Measurements from ENCODE around the gene SMAD3.
A peak's percentile ranks its signal among the peaks of the same experiment; 100 is the strongest.

The SMAD3 gene

DNA sequence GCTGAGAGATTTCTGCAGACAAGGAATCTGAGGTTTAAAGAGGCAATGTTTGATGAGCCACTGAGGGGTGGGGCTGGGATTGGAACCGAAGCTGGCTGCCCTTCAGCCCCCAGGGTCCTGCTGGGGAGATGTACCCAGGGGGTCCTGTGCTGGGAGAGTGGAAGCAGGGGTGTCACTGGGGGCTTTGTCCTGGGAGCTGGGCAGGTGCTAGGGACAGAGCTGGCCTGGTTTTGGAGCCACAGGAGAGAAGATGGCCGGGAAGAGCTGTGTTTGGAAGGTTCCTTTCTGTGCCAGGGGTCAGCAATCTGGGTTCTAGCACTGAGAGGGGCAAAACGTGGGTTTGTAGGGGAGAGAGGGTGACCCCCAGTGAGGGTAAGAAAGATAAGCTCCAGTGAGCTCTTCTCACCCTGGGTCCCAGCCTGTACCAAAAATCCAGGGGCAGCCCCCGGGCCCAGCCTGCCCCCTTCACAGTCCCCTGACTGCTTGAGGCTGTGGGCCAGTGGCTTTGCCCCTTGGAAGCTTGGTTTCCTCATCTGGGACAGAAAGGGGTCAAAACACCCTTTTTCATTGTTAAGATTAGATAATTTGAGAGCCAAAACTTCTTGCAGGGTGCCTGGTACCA lies 69.6 kb downstream of the SMAD3 start:
- Histone ChIP-seq H3K4me3 (ENCODE audit: low read length) (no peak overlapping the region), H3K27me3 (ENCODE audit: insufficient read depth, low read length) (no peaks in the 10 kb centered on the region), H3K9me3 (ENCODE audit: insufficient read depth, low read depth, low read length) (no peaks in the 10 kb centered on the region), H3K36me3 (ENCODE audit: insufficient read depth, low read length) (no peaks in the 10 kb centered on the region), H3K4me1 (ENCODE audit: insufficient read depth, low read length) (peaks cover 47% of the 10 kb centered on the region), H3K9ac (ENCODE audit: low read depth, low read length) (no peak overlapping the region), H3K27ac (ENCODE audit: low read depth, low read length) (peak overlapping the region; percentile 42)
- 71% methylated on average over 4 of the region's 4 CpGs for WGBS

GRCh38 chr15:67135494-67135893 lies 70.1 kb downstream of the SMAD3 start:
- 94% methylated on average over 4 of the region's 4 CpGs for WGBS
- no peaks in the 10 kb centered on the region for H3K9me3 ChIP-seq (ENCODE audit: insufficient read depth, low read depth, low read length)
- H3K4me3 ChIP-seq (ENCODE audit: low read length) = no peak overlapping the region
- no peak overlapping the region for H3K9ac ChIP-seq (ENCODE audit: low read depth, low read length)
- H3K27ac ChIP-seq (ENCODE audit: low read depth, low read length) = no peak overlapping the region
- H3K27me3 ChIP-seq (ENCODE audit: insufficient read depth, low read length) = no peaks in the 10 kb centered on the region
- H3K36me3 ChIP-seq (ENCODE audit: insufficient read depth, low read length) = no peaks in the 10 kb centered on the region
- H3K4me1 ChIP-seq (ENCODE audit: insufficient read depth, low read length) = peaks cover 46% of the 10 kb centered on the region

DNA sequence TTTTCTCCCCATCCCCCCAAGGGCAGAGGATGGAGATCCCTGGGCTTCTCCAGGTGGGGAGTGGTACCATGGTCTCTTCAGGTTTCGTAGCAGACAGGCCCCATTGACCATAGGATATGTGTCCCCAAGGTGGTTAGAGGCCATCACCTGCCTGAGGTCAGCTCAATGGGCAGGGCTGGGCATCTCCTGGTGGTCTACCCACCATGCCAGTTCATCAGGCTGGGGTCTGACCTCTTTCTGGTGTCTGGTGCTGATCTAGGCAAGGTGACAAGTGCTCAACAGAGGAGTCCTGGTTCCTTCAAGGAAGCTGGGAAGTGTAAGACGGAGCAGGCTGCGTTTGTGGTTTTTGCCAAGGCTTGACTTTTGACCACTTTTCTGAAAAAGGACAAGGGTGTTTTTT lies 71.4 kb downstream of the SMAD3 start:
- no peaks in the 10 kb centered on the region for H3K27me3 ChIP-seq (ENCODE audit: insufficient read depth, low read length)
- H3K9ac ChIP-seq (ENCODE audit: low read depth, low read length) = no peak overlapping the region
- peaks cover 46% of the 10 kb centered on the region for H3K4me1 ChIP-seq (ENCODE audit: insufficient read depth, low read length)
- H3K9me3 ChIP-seq (ENCODE audit: insufficient read depth, low read depth, low read length) = no peaks in the 10 kb centered on the region
- H3K27ac ChIP-seq (ENCODE audit: low read depth, low read length) = no peak overlapping the region
- no peaks in the 10 kb centered on the region for H3K36me3 ChIP-seq (ENCODE audit: insufficient read depth, low read length)
- no peak overlapping the region for H3K4me3 ChIP-seq (ENCODE audit: low read length)
- 90% methylated on average over 3 of the region's 3 CpGs for WGBS

- Histone ChIP-seq H3K4me1 (ENCODE audit: insufficient read depth, low read length) (peaks cover 51% of the 10 kb centered on the region), H3K9ac (ENCODE audit: low read depth, low read length) (no peak overlapping the region), H3K36me3 (ENCODE audit: insufficient read depth, low read length) (no peaks in the 10 kb centered on the region), H3K9me3 (ENCODE audit: insufficient read depth, low read depth, low read length) (no peaks in the 10 kb centered on the region), H3K27ac (ENCODE audit: low read depth, low read length) (no peak overlapping the region), H3K4me3 (ENCODE audit: low read length) (no peak overlapping the region), H3K27me3 (ENCODE audit: insufficient read depth, low read length) (no peaks in the 10 kb centered on the region)
- 89% methylated on average over 1 of the region's 1 CpG for WGBS
Observed at GRCh38 chr15:67137319-67137718, 71.9 kb downstream of the SMAD3 start.

DNA sequence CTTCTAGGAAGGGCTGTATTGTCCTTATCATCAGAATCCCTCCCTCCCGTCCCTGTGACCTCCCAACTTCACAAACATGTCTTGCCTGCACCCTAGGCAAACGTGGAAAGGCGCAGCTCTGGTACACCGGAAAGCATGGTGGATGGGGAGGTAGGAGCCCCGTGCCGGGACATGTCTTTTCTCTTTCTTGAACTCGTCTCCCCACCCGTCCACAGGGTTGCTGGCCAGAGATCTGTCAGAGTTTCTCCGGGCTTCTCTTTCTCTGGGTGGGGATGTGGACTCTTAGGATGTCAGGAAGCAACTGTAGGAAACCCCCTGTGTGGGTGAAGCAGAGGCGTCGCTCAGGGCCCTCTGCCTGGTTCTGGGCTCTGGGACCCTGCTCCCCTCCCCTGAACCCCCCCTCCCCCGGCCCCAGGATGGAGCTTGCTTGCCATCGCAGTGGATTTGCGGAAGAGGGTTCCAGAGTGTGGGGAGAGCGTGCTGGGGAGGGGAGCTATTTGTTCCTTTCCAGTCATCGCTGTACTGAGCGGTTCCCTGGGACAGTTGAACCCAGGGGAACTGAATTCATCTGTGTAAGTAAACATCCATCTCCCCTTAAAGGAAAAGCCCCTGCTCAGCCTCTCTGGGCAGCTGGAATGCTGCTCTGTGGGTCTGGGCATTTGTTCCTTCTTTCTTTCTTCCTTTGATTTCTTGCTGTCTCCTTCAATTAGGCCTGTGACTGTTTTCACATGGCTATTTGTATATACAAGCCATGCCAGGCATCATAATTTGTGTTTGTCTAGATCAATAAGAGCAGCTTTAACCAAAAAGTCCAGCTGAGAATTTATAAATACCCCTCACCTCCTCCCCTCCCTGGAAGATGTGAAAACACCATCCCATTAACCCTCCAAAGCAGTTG lies 72.8 kb downstream of the SMAD3 start:
- no peaks in the 10 kb centered on the region for H3K9me3 ChIP-seq (ENCODE audit: insufficient read depth, low read depth, low read length)
- peaks cover 57% of the 10 kb centered on the region for H3K4me1 ChIP-seq (ENCODE audit: insufficient read depth, low read length)
- 70% methylated on average over 16 of the region's 17 CpGs for WGBS
- no peak overlapping the region for H3K9ac ChIP-seq (ENCODE audit: low read depth, low read length)
- H3K27me3 ChIP-seq (ENCODE audit: insufficient read depth, low read length) = no peaks in the 10 kb centered on the region
- H3K27ac ChIP-seq (ENCODE audit: low read depth, low read length) = no peak overlapping the region; the same call in 1 of the 2 replicates
- no peak overlapping the region for H3K4me3 ChIP-seq (ENCODE audit: low read length)
- H3K36me3 ChIP-seq (ENCODE audit: insufficient read depth, low read length) = no peaks in the 10 kb centered on the region

- no peaks in the 10 kb centered on the region for H3K27me3 ChIP-seq (ENCODE audit: insufficient read depth, low read length)
- no peaks in the 10 kb centered on the region for H3K36me3 ChIP-seq (ENCODE audit: insufficient read depth, low read length)
- peak overlapping the region; percentile 19 for H3K27ac ChIP-seq (ENCODE audit: low read depth, low read length)
- no peak overlapping the region for H3K4me3 ChIP-seq (ENCODE audit: low read length)
- H3K4me1 ChIP-seq (ENCODE audit: insufficient read depth, low read length) = peaks cover 55% of the 10 kb centered on the region
- no peaks in the 10 kb centered on the region for H3K9me3 ChIP-seq (ENCODE audit: insufficient read depth, low read depth, low read length)
- WGBS = 87% methylated on average over 11 of the region's 11 CpGs
- 0 out of 2 replicates have a peak overlapping the region, but pooled peaks have one; percentile 23 for H3K9ac ChIP-seq (ENCODE audit: low read depth, low read length)
Observed at GRCh38 chr15:67138891-67139855, 73.8 kb downstream of the SMAD3 start.

DNA sequence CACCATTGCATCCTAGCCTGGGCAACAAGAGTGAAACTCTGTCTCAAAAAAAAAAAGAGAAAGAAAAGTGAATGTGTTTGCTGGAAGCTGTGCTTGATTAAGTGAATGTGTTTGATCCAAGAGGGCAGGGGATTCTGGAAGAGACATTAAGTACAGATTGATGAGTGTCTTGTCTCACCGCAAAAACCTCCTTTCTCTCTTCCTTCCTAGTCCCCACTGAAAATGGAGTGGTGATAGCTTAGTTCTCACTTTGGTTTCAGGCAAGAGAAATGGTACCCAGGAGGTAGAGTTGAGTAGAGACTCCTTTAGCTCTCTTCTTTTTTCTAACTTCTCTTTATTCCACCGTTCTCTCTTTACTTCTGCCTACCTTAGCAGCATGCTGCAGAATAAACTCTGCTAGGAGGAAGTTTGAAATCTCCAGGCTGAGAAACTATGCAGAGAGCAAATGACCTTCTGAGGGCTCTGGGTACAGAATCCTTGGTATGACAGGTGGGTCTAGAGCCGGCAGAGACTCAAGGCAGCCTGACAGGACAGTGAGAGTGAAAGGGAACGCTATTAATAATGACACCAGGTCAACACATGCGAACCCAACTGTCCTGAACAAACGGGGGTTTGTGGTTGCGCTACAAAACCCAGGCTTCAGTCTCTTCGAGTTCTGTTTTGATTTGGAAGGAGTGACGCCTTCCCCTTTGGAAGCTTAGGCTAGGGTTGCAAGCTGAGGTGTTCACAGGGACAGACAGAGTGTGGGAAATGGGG lies 74.9 kb downstream of the SMAD3 start:
- Histone ChIP-seq H3K4me3 (ENCODE audit: low read length) (no peak overlapping the region), H3K4me1 (ENCODE audit: insufficient read depth, low read length) (peaks cover 59% of the 10 kb centered on the region), H3K9me3 (ENCODE audit: insufficient read depth, low read depth, low read length) (no peaks in the 10 kb centered on the region), H3K9ac (ENCODE audit: low read depth, low read length) (no peak overlapping the region), H3K36me3 (ENCODE audit: insufficient read depth, low read length) (no peaks in the 10 kb centered on the region), H3K27me3 (ENCODE audit: insufficient read depth, low read length) (no peaks in the 10 kb centered on the region), H3K27ac (ENCODE audit: low read depth, low read length) (no peak overlapping the region)
- WGBS = 92% methylated on average over 8 of the region's 9 CpGs

DNA sequence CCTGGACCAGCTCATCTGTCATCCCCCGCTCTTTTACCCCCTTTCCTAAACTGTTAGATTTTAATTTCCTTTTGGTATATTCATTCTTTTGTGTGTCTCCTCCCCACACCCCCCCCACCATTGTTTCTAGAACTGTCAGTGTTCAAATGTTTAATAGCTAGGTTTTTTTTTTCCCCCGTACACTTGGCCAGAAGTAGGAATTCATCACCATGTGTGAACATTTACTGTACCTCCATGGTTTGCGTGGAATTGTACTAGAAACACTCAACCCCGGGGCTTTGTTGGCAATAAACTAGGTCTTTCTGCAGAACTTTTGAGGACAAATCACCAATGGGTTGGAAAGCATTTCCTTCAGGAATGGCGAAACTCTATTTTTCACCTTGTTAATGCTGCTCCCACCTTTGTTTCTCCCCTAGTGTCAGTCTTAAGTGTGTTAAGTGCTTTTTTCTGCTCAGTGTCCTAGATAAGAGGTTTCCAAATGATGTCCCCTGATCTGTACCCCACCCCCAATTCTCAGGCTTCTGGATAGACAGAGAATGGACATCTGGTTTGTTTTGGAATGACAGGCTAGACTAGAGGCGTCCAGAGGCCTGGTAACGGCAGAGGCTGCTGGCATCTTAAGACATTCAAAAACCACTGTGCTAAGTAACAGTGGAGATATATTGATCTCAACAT lies 76.8 kb downstream of the SMAD3 start:
- Histone ChIP-seq H3K27me3 (ENCODE audit: insufficient read depth, low read length) (no peaks in the 10 kb centered on the region), H3K9ac (ENCODE audit: low read depth, low read length) (no peak overlapping the region), H3K27ac (ENCODE audit: low read depth, low read length) (no peak overlapping the region), H3K36me3 (ENCODE audit: insufficient read depth, low read length) (no peaks in the 10 kb centered on the region), H3K4me1 (ENCODE audit: insufficient read depth, low read length) (peaks cover 74% of the 10 kb centered on the region), H3K4me3 (ENCODE audit: low read length) (no peak overlapping the region), H3K9me3 (ENCODE audit: insufficient read depth, low read depth, low read length) (no peaks in the 10 kb centered on the region)
- WGBS = 88% methylated on average over 7 of the region's 7 CpGs

DNA sequence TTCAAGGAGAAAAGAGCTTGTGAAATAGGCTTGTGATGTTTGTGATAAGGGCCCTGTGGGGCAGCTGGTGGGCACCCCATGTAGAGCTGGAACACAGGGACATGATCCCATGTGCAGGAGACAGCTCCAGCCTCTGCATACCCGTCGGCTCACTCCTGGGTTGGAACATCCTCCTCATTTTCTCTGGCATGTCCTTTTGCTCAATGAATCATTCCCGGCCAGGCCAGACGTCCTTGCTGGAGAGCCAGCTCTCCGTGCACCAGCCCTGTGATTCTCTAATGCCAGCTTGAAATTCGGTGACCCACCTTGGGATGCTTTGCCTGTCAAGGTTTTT lies 77.3 kb downstream of the SMAD3 start:
- Histone ChIP-seq H3K9me3 (ENCODE audit: insufficient read depth, low read depth, low read length) (no peaks in the 10 kb centered on the region), H3K9ac (ENCODE audit: low read depth, low read length) (no peak overlapping the region), H3K4me1 (ENCODE audit: insufficient read depth, low read length) (peaks cover 74% of the 10 kb centered on the region), H3K4me3 (ENCODE audit: low read length) (no peak overlapping the region), H3K27ac (ENCODE audit: low read depth, low read length) (no peak overlapping the region), H3K27me3 (ENCODE audit: insufficient read depth, low read length) (no peaks in the 10 kb centered on the region), H3K36me3 (ENCODE audit: insufficient read depth, low read length) (no peaks in the 10 kb centered on the region)
- WGBS = 79% methylated on average over 6 of the region's 6 CpGs

- H3K9ac ChIP-seq (ENCODE audit: low read depth, low read length) = no peak overlapping the region
- 93% methylated on average over 6 of the region's 6 CpGs for WGBS
- H3K27me3 ChIP-seq (ENCODE audit: insufficient read depth, low read length) = no peaks in the 10 kb centered on the region; the same call in 1 of the 2 replicates
- H3K4me1 ChIP-seq (ENCODE audit: insufficient read depth, low read length) = peaks cover 74% of the 10 kb centered on the region
- H3K27ac ChIP-seq (ENCODE audit: low read depth, low read length) = no peak overlapping the region
- H3K9me3 ChIP-seq (ENCODE audit: insufficient read depth, low read depth, low read length) = no peaks in the 10 kb centered on the region
- H3K36me3 ChIP-seq (ENCODE audit: insufficient read depth, low read length) = no peaks in the 10 kb centered on the region
- no peak overlapping the region for H3K4me3 ChIP-seq (ENCODE audit: low read length)
Observed at GRCh38 chr15:67143646-67144045, 78.2 kb downstream of the SMAD3 start.

Measured in HUES64 (cell line).